Right forelimb (tissue), 1 donor: ENCODE data around the gene DMWD.
"Not testable (repeated sequence)": the region's sequence is repeated elsewhere in the genome, so short reads cannot be mapped to it uniquely, and the experiment has no call there.

Experiments
- DNase-seq: peaks from one replicate; pipeline ENCODE4 v3.0.0-alpha.2; 2018

The DMWD gene

DNA sequence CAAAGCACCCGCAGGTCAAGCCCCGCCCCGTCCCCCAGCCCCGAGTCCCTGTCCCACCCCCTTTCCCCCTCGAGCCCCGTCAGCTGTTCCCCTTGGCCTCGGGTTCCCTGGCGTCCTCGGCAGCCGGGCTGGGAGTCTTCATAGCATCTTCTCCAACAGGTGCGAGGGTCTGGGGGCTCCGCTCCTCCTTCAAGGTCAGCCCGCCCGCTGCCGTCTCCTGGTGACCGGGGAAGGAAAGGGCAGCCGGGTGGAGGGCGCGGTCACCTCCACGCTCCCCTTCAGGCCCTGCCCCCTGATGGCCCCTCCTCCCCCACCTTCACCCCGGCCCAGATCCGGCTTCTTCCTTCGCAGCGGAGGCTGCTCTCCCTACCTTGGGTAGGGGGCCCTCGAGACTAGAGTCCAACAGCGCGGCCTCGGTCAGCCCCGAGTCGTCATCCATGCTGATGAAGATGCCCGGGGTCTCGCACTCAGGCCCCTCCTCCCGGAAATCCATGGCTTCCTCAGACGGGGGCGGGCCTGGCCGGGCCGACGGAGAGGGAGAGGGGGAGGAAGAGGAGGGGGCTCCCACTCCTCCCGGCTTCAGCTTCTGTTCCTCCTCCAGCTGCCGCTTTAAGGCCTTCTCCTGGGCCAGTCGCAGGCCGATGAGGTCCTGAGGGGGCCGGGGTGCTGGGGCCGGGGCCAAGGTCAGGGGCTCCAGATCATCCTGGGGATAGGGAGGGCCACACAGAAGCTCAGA, 23.0 kb upstream of the DMWD start:
- DNase-seq = peak; percentile 70

GRCh38 chr19:45814851-45815480, 22.3 kb upstream of the DMWD start, which contains the start of gene RSPH6A:
TSS of gene RSPH6A (minus strand) at chr19:45815308. CDS start at chr19:45815176, 132 bp downstream.
- DNase-seq = no peak

DNA sequence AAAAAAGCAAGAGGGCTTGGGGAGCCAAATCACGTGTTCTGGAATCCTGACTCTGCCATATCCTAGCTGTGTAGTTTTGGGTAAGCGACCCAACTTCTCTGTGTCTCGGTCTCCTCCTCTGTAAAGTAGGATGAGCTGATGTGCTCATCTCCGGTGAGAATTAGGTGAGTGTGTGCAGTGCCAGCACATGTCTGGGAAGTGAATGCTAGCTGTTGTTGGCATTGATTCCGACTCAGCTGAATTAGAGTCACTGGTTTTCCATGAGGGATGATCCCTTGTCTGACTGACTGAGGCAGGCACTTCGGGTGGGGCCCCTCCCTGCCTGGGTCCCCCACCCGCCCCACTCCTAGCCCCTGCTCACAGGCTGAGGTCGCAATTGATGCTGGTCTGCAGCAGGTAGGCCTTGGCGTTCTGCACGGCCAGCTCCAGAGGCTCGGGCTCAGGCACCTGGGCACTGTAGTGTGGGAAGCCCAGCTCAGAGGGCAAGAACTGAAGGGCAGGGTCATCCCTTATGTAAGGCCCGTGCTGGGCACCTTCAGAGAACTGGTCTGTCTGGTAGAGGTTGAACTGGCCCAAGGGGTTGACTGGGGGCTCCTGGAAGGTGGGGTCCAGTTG, 21.6 kb upstream of the DMWD start:
- DNase-seq = no peak

- DNase-seq = no peak
Observed at GRCh38 chr19:45812297-45812696, 19.7 kb upstream of the DMWD start.

GRCh38 chr19:45809643-45810159, 17.1 kb upstream of the DMWD start:
- DNase-seq = no peak

DNA sequence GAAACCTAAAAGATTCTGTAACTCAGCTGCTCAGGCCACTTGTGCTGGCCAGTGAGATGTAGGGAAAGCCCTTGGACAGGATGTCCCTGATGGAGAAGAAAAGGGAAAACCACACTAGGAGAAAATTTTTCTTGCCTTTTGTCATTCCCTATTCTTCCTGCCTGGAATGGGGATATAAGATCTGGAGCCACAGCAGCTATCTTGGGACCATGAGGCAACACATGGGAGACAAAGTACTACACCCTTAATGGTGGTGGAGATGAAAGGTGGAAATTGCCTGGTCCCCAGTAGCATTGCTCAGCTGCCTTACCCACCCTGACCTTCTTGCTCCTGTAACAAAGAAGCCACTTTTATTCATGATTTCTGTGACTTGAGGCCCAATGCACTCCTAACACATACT, 13.1 kb upstream of the DMWD start:
- no peak for DNase-seq

GRCh38 chr19:45804959-45805230, 12.2 kb upstream of the DMWD start:
- DNase-seq = no peak

GRCh38 chr19:45804140-45804958, 11.7 kb upstream of the DMWD start:
- DNase-seq = no peak

GRCh38 chr19:45801603-45802175, 9.0 kb upstream of the DMWD start:
- DNase-seq = no peak

DNA sequence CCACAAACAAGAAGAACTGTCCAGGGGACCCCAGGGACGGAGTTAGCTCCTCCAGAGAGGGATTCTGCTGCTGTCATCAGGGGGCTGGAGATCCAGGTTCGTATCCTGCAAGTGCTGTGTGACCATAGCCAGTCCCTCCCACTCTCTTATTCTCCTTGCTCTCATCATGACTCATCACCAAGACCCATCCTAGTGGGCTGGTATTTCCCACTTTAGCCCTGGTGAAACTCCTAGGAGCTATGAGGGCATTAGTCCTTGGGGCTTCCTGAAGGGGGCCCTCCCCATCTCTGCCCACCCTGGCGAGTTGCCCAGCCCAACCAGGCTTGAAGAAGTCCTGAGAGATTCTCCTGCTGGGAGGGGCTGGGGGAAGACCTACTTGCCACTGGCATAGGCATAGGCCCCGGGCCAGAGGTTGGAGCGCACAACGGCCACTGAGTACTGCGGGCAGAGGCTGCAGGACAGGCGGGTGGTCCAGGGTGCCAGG, 7.5 kb upstream of the DMWD start:
- DNase-seq = no peak

GRCh38 chr19:45799541-45799940, 6.9 kb upstream of the DMWD start:
- not testable (repeated sequence) for DNase-seq

DNA sequence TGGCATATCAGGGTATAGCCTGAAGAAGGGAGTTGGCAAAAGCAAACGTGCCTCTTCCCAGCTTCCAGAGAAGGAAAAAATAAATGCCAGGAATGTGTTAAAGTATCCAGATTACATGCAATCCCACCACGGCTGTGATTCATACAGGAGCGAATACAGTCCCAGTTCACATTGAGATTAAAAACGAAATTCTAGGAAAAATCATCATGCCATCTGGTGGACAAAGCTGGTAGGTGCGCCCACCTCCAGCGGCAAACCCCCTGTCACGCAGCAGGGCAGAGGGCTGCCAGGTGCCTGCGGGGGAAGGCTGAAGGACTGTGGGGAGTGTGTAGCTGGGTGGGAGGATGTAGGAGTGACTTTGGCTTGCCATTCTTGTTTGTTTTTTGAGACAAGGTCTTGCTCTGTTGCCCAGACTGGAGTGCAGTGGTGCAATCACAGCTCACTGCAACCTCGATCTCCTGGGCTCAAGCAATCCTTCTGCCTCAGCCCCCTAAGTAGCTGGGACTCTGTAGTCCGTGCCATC, 6.4 kb upstream of the DMWD start:
- DNase-seq = peak; percentile 82

DNA sequence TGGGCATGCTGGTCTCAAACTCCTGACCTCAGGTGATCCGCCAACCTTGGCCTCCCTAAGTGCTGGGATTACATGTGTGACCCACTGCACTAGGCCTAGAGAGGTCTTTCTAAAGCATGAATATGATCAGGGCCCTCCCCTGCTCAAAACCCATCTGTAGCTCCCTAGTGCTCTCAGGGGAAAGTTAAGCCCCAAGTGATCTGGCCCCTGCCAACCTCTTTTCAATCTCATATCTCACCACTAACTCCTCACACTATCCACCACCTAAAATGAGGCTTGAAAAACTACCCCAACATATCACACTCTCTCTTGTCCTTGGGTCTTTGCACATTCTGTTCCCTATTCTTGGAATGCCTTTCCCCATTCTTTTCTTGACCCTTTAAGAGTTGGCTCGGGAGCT, 2.0 kb upstream of the DMWD start:
- no peak for DNase-seq

DNA sequence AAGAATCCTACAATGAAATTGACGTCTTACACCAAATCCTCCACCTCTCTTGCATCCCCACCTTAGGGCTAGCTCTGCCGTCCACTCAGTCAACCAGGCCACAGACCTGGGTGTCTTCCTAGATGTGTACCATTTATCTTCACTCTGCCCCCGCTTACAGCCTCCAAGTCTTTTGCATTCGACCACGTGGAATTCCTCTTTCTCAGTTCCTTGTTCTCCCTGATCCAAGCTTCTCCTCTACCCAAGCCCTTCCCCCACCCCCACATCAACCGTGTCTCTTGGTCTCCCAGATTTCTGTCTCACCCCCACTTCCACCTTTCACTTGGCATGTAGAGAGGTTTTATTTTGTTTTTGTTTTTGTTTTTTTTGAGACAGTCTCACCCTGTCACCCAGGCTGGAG, 1.2 kb upstream of the DMWD start:
- DNase-seq = no peak

DNA sequence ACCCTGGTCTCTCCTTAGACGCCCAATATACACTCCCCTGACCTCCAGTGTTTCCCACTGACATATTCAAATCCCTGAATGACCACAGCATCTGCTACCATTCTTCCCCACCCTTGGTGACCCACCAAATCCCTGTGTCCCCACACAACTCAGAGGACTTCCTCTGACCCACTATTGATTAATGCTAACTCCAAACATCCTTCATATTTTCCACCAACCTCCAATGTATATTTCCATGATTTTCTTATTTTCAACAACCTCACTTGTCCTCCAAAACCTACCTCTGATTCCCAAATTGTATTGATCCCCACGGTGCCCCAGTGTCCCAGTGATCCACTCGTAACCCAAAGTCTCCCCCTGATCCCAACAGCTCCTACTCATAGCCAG, 526 bp upstream of the DMWD start:
- DNase-seq = no peak

- DNase-seq = peak; percentile 46
Observed at GRCh38 chr19:45791744-45792469, 738 bp downstream of the DMWD start.

DNA sequence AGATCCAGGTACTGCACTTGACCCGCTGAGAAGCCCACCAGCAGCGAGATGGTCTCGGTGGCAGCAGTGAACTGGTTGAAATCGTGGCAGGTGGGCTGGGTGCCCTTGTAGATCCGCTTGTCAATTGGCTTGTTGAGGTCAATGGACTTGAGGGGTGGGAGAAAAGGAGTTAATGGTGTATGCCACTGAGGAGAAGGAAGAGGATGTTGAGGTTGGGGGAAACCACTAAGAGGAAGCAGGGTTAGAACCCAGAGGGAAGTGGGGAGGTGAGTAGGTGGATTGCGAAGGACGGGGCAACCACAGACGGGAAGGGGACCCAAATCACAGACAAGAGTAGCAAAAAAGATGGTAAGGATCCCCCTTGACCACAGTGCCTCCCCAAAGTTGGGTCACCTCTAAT, 1.7 kb downstream of the DMWD start:
- DNase-seq = peak; percentile 40

GRCh38 chr19:45789035-45789786, 3.4 kb downstream of the DMWD start:
- no peak for DNase-seq

DNA sequence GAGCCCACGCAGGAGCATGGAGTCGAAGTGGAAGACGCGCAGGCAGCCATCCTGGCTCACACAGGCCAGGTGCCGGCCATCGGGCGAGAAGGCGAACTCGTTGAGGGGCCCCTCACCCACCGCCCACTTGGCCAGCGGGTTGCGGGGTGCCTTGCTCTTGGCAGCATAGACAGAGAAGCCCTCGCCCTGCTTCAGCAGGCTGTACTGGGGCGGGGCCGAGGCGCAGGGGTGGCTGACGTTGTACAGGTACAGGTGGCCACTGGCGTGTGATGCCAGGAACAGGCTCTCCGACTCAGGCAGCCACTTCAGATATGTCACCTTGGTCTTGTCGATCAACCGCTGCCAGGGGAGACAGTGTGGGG, 6.1 kb downstream of the DMWD start:
- DNase-seq = no peak

- DNase-seq = peak; percentile 36
Observed at GRCh38 chr19:45785781-45786532, 6.7 kb downstream of the DMWD start.
